ENCODE measurements around the gene SF3B5.

SF3B5 gene

DNA sequence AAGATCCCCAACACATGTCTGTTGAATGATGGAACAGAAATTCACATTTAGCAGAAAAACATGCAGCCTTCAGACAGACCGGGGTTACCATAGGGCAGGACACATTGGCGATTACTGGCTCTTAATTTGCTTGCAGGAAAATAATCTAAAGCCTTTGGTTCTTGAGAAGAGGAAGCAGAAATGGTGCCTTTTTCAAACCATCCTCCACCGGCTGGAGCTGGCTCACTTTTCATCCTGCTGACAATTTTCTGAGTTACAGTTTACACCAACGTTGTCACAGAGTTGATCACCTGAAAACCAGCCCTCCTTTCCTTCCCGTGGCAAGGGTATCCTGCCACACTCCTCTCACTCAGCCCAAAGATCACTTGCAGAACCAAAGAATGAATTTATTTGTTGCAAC lies 32.6 kb downstream of the SF3B5 start:
- no peak for DNase-seq
- Histone ChIP-seq H3K27ac (peak overlapping the region; percentile 94), H3K27me3 (ENCODE audit: insufficient read depth, low read depth, severe bottlenecking) (no peaks in the 10 kb centered on the region), H3K4me3 (ENCODE audit: low read depth, low read length) (peak overlapping the region; percentile 80), H3K36me3 (no peaks in the 10 kb centered on the region), H3K9me3 (ENCODE audit: severe bottlenecking) (no peaks in the 10 kb centered on the region)
- TF ChIP-seq, protein P1, sequence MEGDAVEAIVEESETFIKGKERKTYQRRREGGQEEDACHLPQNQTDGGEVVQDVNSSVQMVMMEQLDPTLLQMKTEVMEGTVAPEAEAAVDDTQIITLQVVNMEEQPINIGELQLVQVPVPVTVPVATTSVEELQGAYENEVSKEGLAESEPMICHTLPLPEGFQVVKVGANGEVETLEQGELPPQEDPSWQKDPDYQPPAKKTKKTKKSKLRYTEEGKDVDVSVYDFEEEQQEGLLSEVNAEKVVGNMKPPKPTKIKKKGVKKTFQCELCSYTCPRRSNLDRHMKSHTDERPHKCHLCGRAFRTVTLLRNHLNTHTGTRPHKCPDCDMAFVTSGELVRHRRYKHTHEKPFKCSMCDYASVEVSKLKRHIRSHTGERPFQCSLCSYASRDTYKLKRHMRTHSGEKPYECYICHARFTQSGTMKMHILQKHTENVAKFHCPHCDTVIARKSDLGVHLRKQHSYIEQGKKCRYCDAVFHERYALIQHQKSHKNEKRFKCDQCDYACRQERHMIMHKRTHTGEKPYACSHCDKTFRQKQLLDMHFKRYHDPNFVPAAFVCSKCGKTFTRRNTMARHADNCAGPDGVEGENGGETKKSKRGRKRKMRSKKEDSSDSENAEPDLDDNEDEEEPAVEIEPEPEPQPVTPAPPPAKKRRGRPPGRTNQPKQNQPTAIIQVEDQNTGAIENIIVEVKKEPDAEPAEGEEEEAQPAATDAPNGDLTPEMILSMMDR (IDR thresholded peaks at IDR 0.05; ENCODE audit: low read depth, low read length) = no peak

DNA sequence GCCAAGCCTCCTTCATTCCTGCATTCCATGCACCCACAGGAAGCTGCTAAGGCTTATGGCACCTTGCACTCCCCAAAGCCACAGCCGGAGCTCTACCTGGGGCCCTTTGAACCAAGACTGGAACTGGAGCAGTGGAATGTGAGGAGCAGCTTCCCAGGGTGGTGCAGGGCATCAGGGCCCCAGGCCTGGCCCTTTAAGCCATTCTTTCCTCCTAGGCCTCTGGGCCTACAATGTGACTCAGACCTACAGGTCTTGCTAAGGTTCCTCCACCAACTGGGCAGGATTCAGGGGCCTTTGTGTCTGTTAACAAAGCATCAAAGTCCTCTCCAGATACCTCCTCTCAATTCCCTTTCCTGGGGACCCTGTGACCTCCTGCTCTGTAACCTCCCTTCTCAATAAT lies 36.2 kb downstream of the SF3B5 start:
- no peaks in the 10 kb centered on the region for H3K27me3 ChIP-seq (ENCODE audit: insufficient read depth, low read depth, severe bottlenecking)
- H3K27ac ChIP-seq = no peak overlapping the region
- H3K9me3 ChIP-seq (ENCODE audit: severe bottlenecking) = no peaks in the 10 kb centered on the region
- H3K4me3 ChIP-seq (ENCODE audit: low read depth, low read length) = no peak overlapping the region
- TF ChIP-seq, protein P1 (IDR thresholded peaks at IDR 0.05; ENCODE audit: low read depth, low read length) = no peak
- H3K36me3 ChIP-seq = no peaks in the 10 kb centered on the region
- DNase-seq = no peak

DNA sequence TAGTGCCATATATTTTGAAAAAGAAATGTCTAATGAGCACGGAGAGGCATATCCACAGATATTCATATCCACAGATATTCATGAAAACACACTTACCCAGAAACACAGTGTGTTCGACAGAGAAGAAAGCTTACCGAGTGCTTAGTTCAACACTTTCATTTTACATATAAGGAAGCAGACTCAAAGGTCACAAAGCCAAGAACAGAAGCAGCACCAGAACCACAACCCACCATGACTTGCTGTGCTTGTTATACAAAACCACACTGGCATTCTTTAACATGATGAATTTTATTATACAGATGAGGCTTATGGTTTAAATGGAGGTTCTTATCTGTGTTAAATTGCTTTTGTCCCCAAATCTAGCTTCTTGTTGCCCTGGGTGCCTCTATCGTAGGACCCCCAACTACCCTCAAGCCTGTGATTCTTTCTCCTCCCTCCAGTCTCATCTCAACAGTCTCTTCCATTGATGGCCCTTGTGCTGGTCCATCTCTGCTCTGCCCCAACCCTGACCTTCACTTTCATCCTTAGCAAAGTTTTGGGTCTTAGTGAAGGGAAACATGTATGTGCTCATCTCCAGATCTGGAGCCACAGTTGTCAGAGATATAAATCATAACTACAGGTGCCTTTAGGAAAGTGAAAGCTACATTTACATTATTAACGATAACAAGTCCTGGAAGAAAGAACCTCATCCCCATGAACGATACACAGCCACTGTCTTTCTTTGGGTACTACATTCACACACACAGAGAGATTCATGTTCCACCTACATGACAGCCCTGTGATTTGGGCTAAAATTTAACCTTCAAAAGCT lies 40.0 kb downstream of the SF3B5 start:
- H3K36me3 ChIP-seq = no peaks in the 10 kb centered on the region
- H3K4me3 ChIP-seq (ENCODE audit: low read depth, low read length) = no peak overlapping the region
- H3K27me3 ChIP-seq (ENCODE audit: insufficient read depth, low read depth, severe bottlenecking) = no peaks in the 10 kb centered on the region
- no peak for DNase-seq
- TF ChIP-seq, protein P1 (IDR thresholded peaks at IDR 0.05; ENCODE audit: low read depth, low read length) = no peak
- no peak overlapping the region for H3K27ac ChIP-seq
- H3K9me3 ChIP-seq (ENCODE audit: severe bottlenecking) = no peaks in the 10 kb centered on the region

DNA sequence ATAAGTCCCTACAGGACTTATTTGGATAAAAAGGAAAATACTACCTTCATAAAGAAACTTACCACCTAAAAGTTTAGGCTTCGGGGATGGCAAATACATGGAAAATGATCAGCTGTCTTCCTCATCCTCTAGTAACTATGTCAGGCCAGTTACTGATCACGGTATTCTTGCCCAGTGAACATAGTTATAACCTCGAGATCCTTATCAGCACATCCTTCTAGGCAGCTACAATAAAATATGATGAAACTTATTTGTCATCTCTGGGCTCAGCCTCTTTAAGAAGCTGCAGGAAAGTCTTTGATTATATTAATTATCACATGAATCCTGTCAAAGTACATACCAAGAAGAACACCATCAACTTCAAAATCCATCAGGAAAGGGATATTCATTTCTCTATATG lies 41.8 kb downstream of the SF3B5 start:
- Histone ChIP-seq H3K36me3 (no peaks in the 10 kb centered on the region), H3K27ac (no peak overlapping the region), H3K4me3 (ENCODE audit: low read depth, low read length) (no peak overlapping the region), H3K27me3 (ENCODE audit: insufficient read depth, low read depth, severe bottlenecking) (no peaks in the 10 kb centered on the region), H3K9me3 (ENCODE audit: severe bottlenecking) (peaks cover 4% of the 10 kb centered on the region)
- TF ChIP-seq, protein P1 (IDR thresholded peaks at IDR 0.05; ENCODE audit: low read depth, low read length) = no peak
- no peak for DNase-seq

DNA sequence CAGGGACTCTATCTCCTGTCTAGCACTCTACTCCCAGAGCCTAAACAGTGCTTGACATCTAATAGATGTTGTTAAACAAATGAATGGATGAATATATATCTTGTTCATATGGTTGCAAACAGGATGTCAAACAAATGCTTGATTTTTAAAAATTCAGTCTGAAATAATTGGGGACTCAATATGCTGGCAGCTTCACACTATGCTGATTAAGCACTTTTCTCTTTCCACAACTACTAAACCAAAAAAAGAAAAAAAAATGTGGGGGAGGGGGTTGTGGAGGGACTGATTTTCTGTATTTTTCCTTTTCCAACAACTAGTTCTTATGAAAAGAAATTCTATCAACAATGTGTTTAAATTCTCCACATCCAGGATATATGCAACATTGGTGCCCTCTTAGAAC lies 42.9 kb downstream of the SF3B5 start:
- Histone ChIP-seq H3K4me3 (ENCODE audit: low read depth, low read length) (no peak overlapping the region), H3K27ac (no peak overlapping the region), H3K36me3 (no peaks in the 10 kb centered on the region), H3K9me3 (ENCODE audit: severe bottlenecking) (peaks cover 9% of the 10 kb centered on the region), H3K27me3 (ENCODE audit: insufficient read depth, low read depth, severe bottlenecking) (no peaks in the 10 kb centered on the region)
- no peak for DNase-seq
- TF ChIP-seq, protein P1 (IDR thresholded peaks at IDR 0.05; ENCODE audit: low read depth, low read length) = no peak

DNA sequence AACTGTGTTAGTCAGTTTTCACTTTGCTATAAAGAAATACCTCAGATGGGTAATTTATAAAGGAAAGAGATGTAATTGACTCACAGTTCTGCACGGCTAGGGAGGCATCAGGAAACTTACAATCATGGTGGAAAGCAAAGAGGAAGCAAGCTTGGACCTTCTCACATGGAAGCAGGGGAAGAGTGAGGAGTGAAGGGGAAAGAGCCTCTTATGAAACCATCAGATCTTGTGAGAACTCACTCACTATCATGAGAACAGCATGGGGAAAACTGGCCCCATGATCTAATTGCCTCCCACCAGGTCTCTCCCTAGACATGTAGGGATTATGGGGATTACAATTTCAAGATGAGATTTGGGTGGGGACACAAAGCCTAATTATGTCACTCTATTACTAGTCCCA lies 46.0 kb downstream of the SF3B5 start:
- TF ChIP-seq, protein P1 (IDR thresholded peaks at IDR 0.05; ENCODE audit: low read depth, low read length) = no peak
- no peak for DNase-seq
- H3K4me3 ChIP-seq (ENCODE audit: low read depth, low read length) = no peak overlapping the region
- no peaks in the 10 kb centered on the region for H3K36me3 ChIP-seq
- H3K27me3 ChIP-seq (ENCODE audit: insufficient read depth, low read depth, severe bottlenecking) = no peaks in the 10 kb centered on the region
- no peak overlapping the region for H3K27ac ChIP-seq
- H3K9me3 ChIP-seq (ENCODE audit: severe bottlenecking) = peaks cover 12% of the 10 kb centered on the region
